Tibial nerve (tissue), 4 donors: Measurements from ENCODE around the gene HENMT1. TPM values are rescaled to one million over a fixed set of nuclear protein-coding genes. Genes with fewer than 3 reads are reported as not detected.
"Not testable (repeated sequence)": the region's sequence is repeated elsewhere in the genome, so short reads cannot be mapped to it uniquely, and the experiment has no call there.

ENCODE experiments used
- DNase-seq, 2 donors: peaks; one replicate each; pipeline ENCODE4 v3.0.0-alpha.2; 2019; ENCODE audit warnings: low spot score in 2 of 2
- H3K27ac ChIP-seq, 4 donors: fragments of 200-600 bp; sonication (generic) in 3 of 4; one replicate each; pipeline ENCODE4 v1.5.1; 2017 to 2019; ENCODE audit warnings: mild to moderate bottlenecking in 1 of 4
- H3K27me3 ChIP-seq, 2 donors: fragments of 200-600 bp; sonication (generic) in 1 of 2; one replicate each; pipeline versions ENCODE4 v1.5.1 to v1.6.0; 2017 to 2019
- H3K36me3 ChIP-seq, 3 donors: fragments of 200-600 bp; sonication (generic); one replicate each; pipeline ENCODE4 v1.5.1; 2018 to 2019
- H3K4me1 ChIP-seq, 4 donors: fragments of 200-600 bp; sonication (generic) in 3 of 4; one replicate each; pipeline ENCODE4 v1.5.1; 2017 to 2019
- H3K4me3 ChIP-seq, 4 donors: fragments of 200-600 bp; sonication (generic) in 3 of 4; one replicate each; pipeline ENCODE4 v1.5.1; 2017 to 2019; ENCODE audit warnings: mild to moderate bottlenecking in 1 of 4, moderate library complexity in 1 of 4
- H3K9me3 ChIP-seq, 4 donors: fragments of 200-600 bp; sonication (generic) in 3 of 4; one replicate each; pipeline ENCODE4 v1.5.1; 2017 to 2019
- CTCF ChIP-seq, 5 experiments: fragments of 200-600 bp in 3 of 5; fragments of 450-650 bp in 2 of 5; sonication (generic) in 3 of 5; IDR thresholded peaks; one replicate each; pipeline ENCODE4 v1.5.1; 2016 to 2019; ENCODE audit warnings: antibody characterized with exemption in 5 of 5, mild to moderate bottlenecking in 3 of 5, moderate library complexity in 2 of 5
- EP300 ChIP-seq, 2 donors: sonication (generic); formaldehyde crosslinking; IDR thresholded peaks; one replicate each; pipeline ENCODE4 v1.6.1; 2017; ENCODE audit warnings: antibody characterized with exemption in 2 of 2, mild to moderate bottlenecking in 1 of 2
- POLR2A ChIP-seq, 2 donors: fragments of 450-650 bp; IDR thresholded peaks; one replicate each; pipeline ENCODE4 v1.6.1; 2017; ENCODE audit warnings: antibody characterized with exemption in 2 of 2, mild to moderate bottlenecking in 2 of 2, moderate library complexity in 2 of 2
- WGBS, 2 donors: methylation state at CpG; one replicate each; pipeline ENCODE4 v1.1.5; 2018; 5-methylcytosine and 5-hydroxymethylcytosine counted together
- total RNA-seq, 4 donors: library from RNA; depleted of rRNA; stranded (reverse); fragments of >200 nt; gene quantifications; one replicate each; pipeline ENCODE4 v1.1.0, GENCODE V29; 2016

The HENMT1 gene
- total RNA-seq, 4 donors from 2014 or later: 1.2 to 3.7 (median 2.4) TPM

DNA sequence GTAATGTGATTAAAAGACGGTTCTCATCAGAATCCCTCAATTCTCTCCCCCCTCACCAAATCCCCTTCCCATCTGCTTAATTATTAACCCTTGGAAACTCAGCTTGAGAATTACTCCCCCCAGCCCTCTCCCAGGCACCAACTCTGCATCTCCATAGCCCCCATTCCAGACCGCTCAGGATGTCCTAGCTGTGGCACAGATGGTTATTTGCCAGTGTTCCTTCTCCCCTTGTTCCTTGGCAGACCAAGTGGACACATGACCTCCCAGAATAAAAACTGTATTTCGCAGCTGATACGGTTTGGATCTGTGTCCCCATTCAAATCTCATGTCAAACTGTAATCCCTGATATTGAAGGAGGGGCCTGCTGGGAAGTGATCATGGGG lies 14.6 kb downstream of the HENMT1 start:
- Histone ChIP-seq H3K4me1 (peaks cover 0 to 32% (median 15%) of the 10 kb centered on the region in 4 donors), H3K27ac (peak overlapping the region; percentile 27 to 91 (median 80)), H3K4me3 (no peak overlapping the region), H3K9me3 (no peaks in the 10 kb centered on the region), H3K36me3 (peaks cover 0 to 14% (median 0%) of the 10 kb centered on the region in 3 donors), H3K27me3 (no peaks in the 10 kb centered on the region)
- 68 to 78% methylated on average over 4 of the region's 4 CpGs for WGBS, 2 donors
- no peak for DNase-seq
- TF ChIP-seq EP300 (IDR thresholded peaks at IDR 0.05): no peak
- no peak for TF ChIP-seq POLR2A (IDR thresholded peaks at IDR 0.05)
- TF ChIP-seq CTCF (IDR thresholded peaks at IDR 0.05): no peak

DNA sequence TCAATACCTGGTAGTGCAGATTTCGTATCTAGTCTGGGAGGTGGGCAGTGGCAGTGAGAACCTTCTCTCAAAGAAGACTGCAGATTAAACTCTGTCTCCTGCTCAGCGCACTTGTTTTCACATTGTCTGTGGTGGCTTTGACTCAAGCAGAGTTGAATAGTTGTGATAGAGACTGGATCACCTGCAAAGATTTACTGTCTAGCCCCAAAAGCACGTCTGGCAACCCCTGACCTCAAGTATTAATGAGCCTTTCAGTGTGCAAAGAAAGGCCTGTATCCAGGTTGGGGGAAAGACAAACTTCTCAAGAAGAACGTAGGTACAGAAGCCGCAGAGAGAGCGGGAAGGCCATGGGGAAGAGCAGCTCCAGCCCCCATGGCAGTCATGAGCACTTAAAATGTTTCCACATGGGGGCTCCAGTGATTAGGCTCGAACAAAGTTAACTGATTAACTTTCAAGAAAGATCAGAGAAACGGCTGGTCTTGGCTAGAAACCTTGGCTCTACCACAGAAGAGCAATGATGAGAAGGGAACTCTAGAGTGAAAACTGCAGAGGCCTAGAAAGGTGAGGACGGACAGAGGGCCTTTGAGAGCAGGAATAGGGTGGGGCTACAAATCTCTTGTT lies 15.2 kb downstream of the HENMT1 start:
- Histone ChIP-seq H3K4me3 (no peak overlapping the region), H3K9me3 (no peaks in the 10 kb centered on the region), H3K27ac (peak overlapping the region; percentile 27 to 91 (median 80)), H3K36me3 (peaks cover 0 to 11% (median 0%) of the 10 kb centered on the region in 3 donors), H3K27me3 (no peaks in the 10 kb centered on the region), H3K4me1 (peaks cover 0 to 32% (median 15%) of the 10 kb centered on the region in 4 donors)
- DNase-seq: no peak
- WGBS, 2 donors: 70 to 72% methylated on average over 9 of the region's 9 CpGs
- TF ChIP-seq EP300 (IDR thresholded peaks at IDR 0.05): no peak
- TF ChIP-seq CTCF (IDR thresholded peaks at IDR 0.05): no peak
- no peak for TF ChIP-seq POLR2A (IDR thresholded peaks at IDR 0.05)

DNA sequence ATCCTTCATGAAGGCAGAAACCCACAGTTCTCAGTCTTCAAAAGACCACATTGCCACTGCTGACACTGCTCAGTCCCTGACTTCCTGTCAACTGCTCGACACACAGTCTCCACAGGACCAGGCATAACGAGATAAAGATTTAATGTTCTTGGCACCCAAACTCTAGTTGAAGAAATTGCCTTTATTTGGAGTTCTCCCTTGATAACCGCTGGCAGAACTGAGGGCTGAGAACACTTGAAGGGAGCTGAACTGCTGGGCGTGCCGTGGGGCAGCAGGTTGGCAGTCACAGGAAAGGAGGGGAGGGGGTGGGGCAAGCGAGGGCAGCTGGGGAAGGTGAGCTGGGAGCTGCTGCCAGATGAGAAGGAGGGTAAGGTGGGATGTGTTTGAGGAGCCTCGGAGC lies 15.9 kb downstream of the HENMT1 start:
- Histone ChIP-seq H3K4me1 (peaks cover 0 to 32% (median 15%) of the 10 kb centered on the region in 4 donors), H3K36me3 (peaks cover 0 to 9% (median 0%) of the 10 kb centered on the region in 3 donors), H3K9me3 (no peaks in the 10 kb centered on the region), H3K4me3 (no peak overlapping the region), H3K27me3 (no peaks in the 10 kb centered on the region), H3K27ac (peak overlapping the region in 3 of 4 donors; percentile 79 to 91 (median 80))
- TF ChIP-seq EP300 (IDR thresholded peaks at IDR 0.05) (no peak), POLR2A (IDR thresholded peaks at IDR 0.05) (no peak), CTCF (IDR thresholded peaks at IDR 0.05) (no peak)
- 48 to 59% methylated on average over 7 of the region's 7 CpGs for WGBS, 2 donors
- DNase-seq: no peak

DNA sequence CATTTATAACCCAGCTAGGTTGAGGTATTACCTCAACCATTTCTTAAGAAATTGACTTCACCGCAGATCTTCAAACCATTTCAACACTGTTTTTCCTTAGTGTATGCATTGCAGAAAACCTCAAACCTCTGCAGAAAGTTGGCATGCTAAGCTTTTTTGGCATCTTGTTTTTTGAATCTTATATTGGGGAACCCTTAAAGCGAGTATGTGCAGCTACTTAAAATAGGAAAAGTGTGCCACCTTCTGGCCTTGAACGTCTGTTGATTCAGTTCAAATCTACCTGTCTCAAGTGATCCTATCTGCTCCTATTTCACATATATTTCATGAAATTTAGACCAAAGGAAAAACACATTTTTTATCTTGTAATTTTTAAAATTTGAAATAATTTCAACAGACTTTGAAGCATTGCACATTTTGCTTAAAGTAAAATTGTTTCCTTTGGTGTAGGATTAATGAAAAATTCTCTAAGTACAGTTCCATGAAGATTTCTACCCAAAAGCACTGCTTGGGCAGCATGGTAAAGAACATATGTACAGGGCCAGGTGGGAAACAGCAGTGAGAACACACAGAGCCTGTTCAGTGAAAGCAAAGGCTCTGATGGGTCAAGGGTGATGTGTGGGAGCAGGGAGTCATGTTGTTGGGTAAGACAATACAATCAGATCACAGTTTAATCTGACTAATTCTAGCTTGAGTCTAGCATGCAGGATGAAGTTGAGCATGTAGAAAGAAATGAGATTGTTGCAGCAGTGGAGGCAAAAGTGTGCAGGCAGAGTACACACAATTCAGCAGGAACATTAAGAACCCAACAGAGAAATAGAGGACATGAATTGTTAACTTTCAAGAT lies 17.2 kb downstream of the HENMT1 start:
- H3K4me1 ChIP-seq: peaks cover 0 to 32% (median 15%) of the 10 kb centered on the region in 4 donors
- H3K27me3 ChIP-seq: no peaks in the 10 kb centered on the region
- H3K27ac ChIP-seq: peak overlapping the region in 1 of 4 donors; percentile 56
- DNase-seq: peak in 1 of 2 donors; percentile 82
- 21 to 28% methylated on average over 3 of the region's 3 CpGs for WGBS, 2 donors
- H3K4me3 ChIP-seq: no peak overlapping the region
- no peaks in the 10 kb centered on the region for H3K9me3 ChIP-seq
- H3K36me3 ChIP-seq: no peaks in the 10 kb centered on the region
- TF ChIP-seq CTCF (IDR thresholded peaks at IDR 0.05) (peak; percentile 40 to 80 (median 61)), POLR2A (IDR thresholded peaks at IDR 0.05) (no peak), EP300 (IDR thresholded peaks at IDR 0.05) (no peak)

DNA sequence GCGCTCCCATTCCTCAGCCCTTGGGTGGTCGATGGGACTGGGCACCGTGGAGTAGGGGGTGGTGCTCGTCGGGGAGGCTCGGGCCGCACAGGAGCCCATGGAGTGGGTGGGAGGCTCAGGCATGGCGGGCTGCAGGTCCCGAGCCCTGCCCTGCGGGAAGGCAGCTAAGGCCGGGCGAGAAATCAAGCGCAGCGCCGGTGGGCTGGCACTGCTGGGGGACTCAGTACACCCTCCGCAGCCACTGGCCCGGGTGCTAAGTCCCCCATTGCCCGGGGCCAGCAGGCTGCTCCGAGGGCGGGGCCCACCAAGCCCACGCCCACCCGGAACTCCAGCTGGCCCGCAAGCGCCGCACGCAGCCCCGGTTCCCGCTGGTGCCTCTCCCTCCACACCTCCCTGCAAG lies 20.0 kb downstream of the HENMT1 start:
- DNase-seq, H3K4me3 ChIP-seq, H3K27ac ChIP-seq, H3K27me3 ChIP-seq, H3K36me3 ChIP-seq, H3K9me3 ChIP-seq: not testable (repeated sequence)
- WGBS, 2 donors: 93 to 95% methylated on average over 4 to 17 of the region's 28 CpGs
- H3K4me1 ChIP-seq: peaks cover 0 to 21% (median 4%) of the 10 kb centered on the region in 4 donors
